HEK293 (cell line): Measurements from ENCODE around the gene TOM1L2.

ENCODE experiments used
- GFI1B ChIP-seq: fragments of 450-650 bp; formaldehyde crosslinking; IDR thresholded peaks from 2 replicates; pipeline ENCODE4 v1.5.1; 2016; ENCODE audit warnings: missing biosample characterization, missing genetic modification characterization
- GLIS1 ChIP-seq: fragments of 450-650 bp; formaldehyde crosslinking; IDR thresholded peaks from 2 replicates; pipeline ENCODE4 v1.5.1; 2016; ENCODE audit warnings: missing biosample characterization, missing genetic modification characterization
- KLF8 ChIP-seq: fragments of 450-650 bp; formaldehyde crosslinking; IDR thresholded peaks from 2 replicates; pipeline ENCODE4 v1.5.1; 2016; ENCODE audit warnings: missing biosample characterization, missing genetic modification characterization
- SP3 ChIP-seq: fragments of 450-650 bp; formaldehyde crosslinking; IDR thresholded peaks from 2 replicates; pipeline ENCODE4 v1.5.1; 2016; ENCODE audit warnings: missing biosample characterization, missing genetic modification characterization
- YY1 ChIP-seq: fragments of 450-650 bp; formaldehyde crosslinking; IDR thresholded peaks from 2 replicates; pipeline ENCODE4 v1.5.1; 2018; ENCODE audit warnings: missing biosample characterization, missing genetic modification characterization
- ZBTB21 ChIP-seq: fragments of 450-650 bp; formaldehyde crosslinking; IDR thresholded peaks from 2 replicates; pipeline ENCODE4 v1.5.1; 2017; ENCODE audit warnings: missing biosample characterization, missing genetic modification characterization
- ZNF274 ChIP-seq, 2 experiments: fragments of 200-500 bp in 1 of 2; fragments of 450-650 bp in 1 of 2; sonication (Bioruptor generic) in 1 of 2; formaldehyde crosslinking in 1 of 2; IDR thresholded peaks; 2 replicates each; pipeline versions ENCODE4 v1.5.1 to v1.6.1; 2014 to 2016; ENCODE audit warnings: borderline replicate concordance in 1 of 2, inconsistent platforms in 1 of 2, low read length in 1 of 2, missing biosample characterization in 1 of 2, missing genetic modification characterization in 1 of 2
- ZNF621 ChIP-seq: fragments of 450-650 bp; formaldehyde crosslinking; IDR thresholded peaks from 2 replicates; pipeline ENCODE4 v1.5.1; 2017; ENCODE audit warnings: missing biosample characterization, missing genetic modification characterization
- ZNF658 ChIP-seq: fragments of 450-650 bp; formaldehyde crosslinking; IDR thresholded peaks from 2 replicates; pipeline ENCODE4; 2016; ENCODE audit warnings: missing biosample characterization, missing genetic modification characterization
- ZNF76 ChIP-seq: fragments of 450-650 bp; formaldehyde crosslinking; IDR thresholded peaks from 2 replicates; pipeline ENCODE4; 2016; ENCODE audit warnings: low read depth, missing biosample characterization, missing genetic modification characterization, borderline replicate concordance
- ZNF777 ChIP-seq: fragments of 450-650 bp; formaldehyde crosslinking; IDR thresholded peaks from 2 replicates; pipeline ENCODE4 v1.5.1; 2017; ENCODE audit warnings: missing biosample characterization, missing genetic modification characterization, borderline replicate concordance
- TF ChIP-seq, protein P1 (sequence below): fragments of 450-650 bp; formaldehyde crosslinking; IDR thresholded peaks from 2 replicates; pipeline ENCODE4 v1.5.1; 2016; ENCODE audit warnings: missing biosample characterization, missing genetic modification characterization

- TF ChIP-seq, protein P1, sequence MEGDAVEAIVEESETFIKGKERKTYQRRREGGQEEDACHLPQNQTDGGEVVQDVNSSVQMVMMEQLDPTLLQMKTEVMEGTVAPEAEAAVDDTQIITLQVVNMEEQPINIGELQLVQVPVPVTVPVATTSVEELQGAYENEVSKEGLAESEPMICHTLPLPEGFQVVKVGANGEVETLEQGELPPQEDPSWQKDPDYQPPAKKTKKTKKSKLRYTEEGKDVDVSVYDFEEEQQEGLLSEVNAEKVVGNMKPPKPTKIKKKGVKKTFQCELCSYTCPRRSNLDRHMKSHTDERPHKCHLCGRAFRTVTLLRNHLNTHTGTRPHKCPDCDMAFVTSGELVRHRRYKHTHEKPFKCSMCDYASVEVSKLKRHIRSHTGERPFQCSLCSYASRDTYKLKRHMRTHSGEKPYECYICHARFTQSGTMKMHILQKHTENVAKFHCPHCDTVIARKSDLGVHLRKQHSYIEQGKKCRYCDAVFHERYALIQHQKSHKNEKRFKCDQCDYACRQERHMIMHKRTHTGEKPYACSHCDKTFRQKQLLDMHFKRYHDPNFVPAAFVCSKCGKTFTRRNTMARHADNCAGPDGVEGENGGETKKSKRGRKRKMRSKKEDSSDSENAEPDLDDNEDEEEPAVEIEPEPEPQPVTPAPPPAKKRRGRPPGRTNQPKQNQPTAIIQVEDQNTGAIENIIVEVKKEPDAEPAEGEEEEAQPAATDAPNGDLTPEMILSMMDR (tag by site-specific recombination), result no peak
- TF ChIP-seq ZBTB21 (tag by site-specific recombination) (no peak), ZNF777 (tag by site-specific recombination) (no peak), GFI1B (tag by site-specific recombination) (no peak), ZNF274 (IDR thresholded peaks at IDR 0.05; ENCODE audit: low read length) (no peak), ZNF274 (tag by site-specific recombination; IDR thresholded peaks at IDR 0.05; ENCODE audit: borderline replicate concordance) (no peak), KLF8 (tag by site-specific recombination) (no peak), ZNF621 (no peak), ZNF76 (tag by site-specific recombination) (no peak), SP3 (tag by site-specific recombination) (no peak), GLIS1 (tag by site-specific recombination) (no peak), YY1 (tag by site-specific recombination) (no peak), ZNF658 (no peak)
Measured at GRCh38 chr17:18005496-18005895, 33.3 kb upstream of the TOM1L2 start.
